H9 (cell line): ENCODE data around the gene CMTM4. TPM values are rescaled to one million over a fixed set of nuclear protein-coding genes. Genes with fewer than 3 reads are reported as not detected.

Experiments
- DNase-seq: peaks from one replicate; pipeline ENCODE4 v3.0.0-alpha.2; 2017
- H2AFZ ChIP-seq: one replicate; pipeline ENCODE4 v1.6.1; 2013; ENCODE audit warnings: mild to moderate bottlenecking, low read length, control low read depth, moderate library complexity
- H2AK5ac ChIP-seq: 2 replicates; pipeline ENCODE4 v1.6.1; 2013; ENCODE audit warnings: low read length, control low read depth, mixed read lengths; ENCODE audit not compliant: insufficient read length
- H2BK120ac ChIP-seq: one replicate; pipeline ENCODE4 v1.6.1; 2013; ENCODE audit warnings: low read depth, mild to moderate bottlenecking, low read length, control low read depth, inconsistent platforms; ENCODE audit not compliant: poor library complexity, severe bottlenecking
- H2BK12ac ChIP-seq: 2 replicates; pipeline ENCODE4 v1.6.1; 2013; ENCODE audit warnings: low read length, control low read depth, mixed read lengths, low read depth; ENCODE audit not compliant: insufficient read length
- H2BK15ac ChIP-seq: 2 replicates; pipeline ENCODE4 v1.6.1; 2013; ENCODE audit warnings: low read depth, low read length, control low read depth
- H2BK20ac ChIP-seq: one replicate; pipeline ENCODE4 v1.6.1; 2013; ENCODE audit warnings: low read depth, mild to moderate bottlenecking, low read length, control low read depth, inconsistent platforms; ENCODE audit not compliant: poor library complexity, severe bottlenecking
- H2BK5ac ChIP-seq: 2 replicates; pipeline ENCODE4 v1.6.1; 2013; ENCODE audit warnings: low read length, control low read depth, mixed read lengths; ENCODE audit not compliant: insufficient read length
- H3K14ac ChIP-seq: 2 replicates; pipeline ENCODE4 v1.6.1; 2013; ENCODE audit warnings: low read length, control low read depth; ENCODE audit not compliant: insufficient read depth
- H3K18ac ChIP-seq: 2 replicates; pipeline ENCODE4 v1.6.1; 2013; ENCODE audit warnings: low read depth, mild to moderate bottlenecking, mixed read lengths, low read length, control low read depth; ENCODE audit not compliant: insufficient read length
- H3K23ac ChIP-seq: 2 replicates; pipeline ENCODE4 v1.6.1; 2013; ENCODE audit warnings: low read length, control low read depth, mixed read lengths, low read depth; ENCODE audit not compliant: insufficient read length
- H3K23me2 ChIP-seq: 2 replicates; pipeline ENCODE4 v1.6.1; 2013; ENCODE audit warnings: low read depth, mild to moderate bottlenecking, mixed read lengths, low read length, control low read depth; ENCODE audit not compliant: insufficient read length, poor library complexity, severe bottlenecking
- H3K27ac ChIP-seq: 2 replicates; pipeline ENCODE4 v1.5.1; 2013; ENCODE audit warnings: low read length, control low read depth, mixed read lengths, low read depth; ENCODE audit not compliant: insufficient read length
- H3K27me3 ChIP-seq: 2 replicates; pipeline ENCODE4 v1.6.1; 2013; ENCODE audit warnings: low read length, control low read depth, inconsistent platforms; ENCODE audit not compliant: insufficient read depth
- H3K4ac ChIP-seq: 2 replicates; pipeline ENCODE4 v1.6.1; 2013; ENCODE audit warnings: low read depth, mild to moderate bottlenecking, control low read depth, inconsistent platforms, low read length, moderate library complexity
- H3K4me1 ChIP-seq: 2 replicates; pipeline ENCODE4 v1.6.1; 2013; ENCODE audit warnings: low read length, control low read depth, inconsistent platforms; ENCODE audit not compliant: insufficient read depth
- H3K4me2 ChIP-seq: 2 replicates; pipeline ENCODE4 v1.6.1; 2013; ENCODE audit warnings: low read length, control low read depth, mixed read lengths; ENCODE audit not compliant: insufficient read length, insufficient read depth
- H3K56ac ChIP-seq: 2 replicates; pipeline ENCODE4 v1.6.1; 2013; ENCODE audit warnings: low read depth, mild to moderate bottlenecking, mixed read lengths, low read length, control low read depth; ENCODE audit not compliant: insufficient read length
- H3K79me1 ChIP-seq: 2 replicates; pipeline ENCODE4 v1.6.1; 2013; ENCODE audit warnings: low read depth, mild to moderate bottlenecking, moderate library complexity, low read length, control low read depth, inconsistent platforms; ENCODE audit not compliant: insufficient read depth, poor library complexity, severe bottlenecking
- H3K79me2 ChIP-seq: 2 replicates; pipeline ENCODE4 v1.6.1; 2013; ENCODE audit warnings: low read length, control low read depth, inconsistent platforms; ENCODE audit not compliant: insufficient read depth
- H3K9ac ChIP-seq: 2 replicates; pipeline ENCODE4 v1.6.1; 2013; ENCODE audit warnings: low read length, control low read depth, mixed read lengths; ENCODE audit not compliant: insufficient read length; ENCODE audit errors: extremely low read depth
- H3K9me3 ChIP-seq: one replicate; pipeline ENCODE4 v1.6.1; 2013; ENCODE audit warnings: low read depth, low read length, inconsistent platforms; ENCODE audit not compliant: control insufficient read depth
- H3T11ph ChIP-seq: one replicate; pipeline ENCODE4 v1.6.1; 2013; ENCODE audit warnings: mild to moderate bottlenecking, low read length, control low read depth, inconsistent platforms
- H4K20me1 ChIP-seq: one replicate; pipeline ENCODE4 v1.6.1; 2013; ENCODE audit not compliant: control insufficient read depth, insufficient read length, insufficient read depth
- H4K5ac ChIP-seq: 2 replicates; pipeline ENCODE4 v1.6.1; 2013; ENCODE audit warnings: low read depth, mild to moderate bottlenecking, mixed read lengths, low read length, control low read depth; ENCODE audit not compliant: insufficient read length
- H4K8ac ChIP-seq: replicated peaks from 2 replicates; pipeline ENCODE4 v1.6.1; 2013; ENCODE audit warnings: low read length, control low read depth, mixed read lengths, low read depth; ENCODE audit not compliant: insufficient read length
- H4K91ac ChIP-seq: 2 replicates; pipeline ENCODE4 v1.6.1; 2013; ENCODE audit warnings: low read depth, mild to moderate bottlenecking, moderate library complexity, mixed read lengths, low read length, control low read depth; ENCODE audit not compliant: insufficient read length
- H3K27ac Mint-ChIP-seq, 3 experiments: 2 replicates in 2 of 3; 3 replicates in 1 of 3; pipeline ENCODE4 v1.8.0; 2020 to 2021; ENCODE audit warnings: mixed read lengths in 3 of 3, mild to moderate bottlenecking in 1 of 3, moderate library complexity in 1 of 3
- H3K27me3 Mint-ChIP-seq: 2 replicates; pipeline ENCODE4 v1.8.0; 2021; ENCODE audit warnings: low read depth, mild to moderate bottlenecking, moderate library complexity, mixed read lengths
- H3K36me3 Mint-ChIP-seq, 3 experiments: 2 replicates in 2 of 3; 3 replicates in 1 of 3; pipeline ENCODE4 v1.8.0; 2020 to 2021; ENCODE audit warnings: low read depth in 3 of 3, mixed read lengths in 3 of 3; ENCODE audit not compliant: insufficient read depth in 1 of 3
- H3K4me1 Mint-ChIP-seq, 2 experiments: 2 replicates each; pipeline ENCODE4 v1.8.0; 2020; ENCODE audit warnings: mixed read lengths in 2 of 2
- H3K4me3 Mint-ChIP-seq, 2 experiments: 2 replicates in 1 of 2; 3 replicates in 1 of 2; pipeline ENCODE4 v1.8.0; 2020 to 2021; ENCODE audit warnings: mild to moderate bottlenecking in 2 of 2, mixed read lengths in 2 of 2, moderate library complexity in 1 of 2
- H3K9me3 Mint-ChIP-seq, 2 experiments: 2 replicates in 1 of 2; 3 replicates in 1 of 2; pipeline ENCODE4 v1.8.0; 2020; ENCODE audit warnings: mild to moderate bottlenecking in 2 of 2, mixed read lengths in 2 of 2, moderate library complexity in 1 of 2
- CTCF ChIP-seq: fragments of 200-600 bp; sonication (generic); conservative IDR thresholded peaks from 3 replicates; pipeline ENCODE4 v1.8.0; 2021; ENCODE audit warnings: antibody characterized with exemption, mild to moderate bottlenecking
- WGBS: extraction: QIAGEN DNeasy Blood & Tissue Kit; methylation state at CpG from one replicate; pipeline ENCODE4 v1.1.7; 2013; ENCODE audit warnings: missing lambda C conversion rate, low lambda C conversion rate, mixed read lengths; ENCODE audit not compliant: insufficient read length; ENCODE audit errors: extremely low coverage; 5-methylcytosine and 5-hydroxymethylcytosine counted together
- total RNA-seq: library from RNA; stranded (reverse); gene quantifications from 2 replicates; pipeline ENCODE4 v1.2.1, GENCODE V29; 2021

CMTM4 gene
- total RNA-seq, 1 experiment from 2014 or later = 40.5 TPM

- no peak for DNase-seq
- Histone ChIP-seq H3K79me2 (no peaks in the 10 kb centered on the region), H3K14ac (no peak overlapping the region)
Observed at GRCh38 chr16:66609139-66609510, 87.4 kb downstream of the CMTM4 start.

More at GRCh38 chr16:66609139-66609510, 87.4 kb downstream of the CMTM4 start:
- H3K9me3 ChIP-seq = no peaks in the 10 kb centered on the region
- no peak overlapping the region for H3K4me2 ChIP-seq
- TF ChIP-seq CTCF = no peak
- Mint-ChIP-seq H3K36me3 (peaks cover 28 to 54% (median 45%) of the 10 kb centered on the region in 3 experiments; a peak in 6 of 7 replicates), H3K27me3 (peaks cover 2% of the 10 kb centered on the region), H3K27ac (no peak overlapping the region), H3K9me3 (no peaks in the 10 kb centered on the region; a peak in 1 of 5 replicates), H3K4me3 (no peak overlapping the region), H3K4me1 (peaks cover 15 to 27% of the 10 kb centered on the region in 2 experiments)
- no peak overlapping the region for H2BK12ac ChIP-seq
- no peak overlapping the region for H3K27ac ChIP-seq
- H3K56ac ChIP-seq = no peak overlapping the region
- H3K4me1 ChIP-seq = no peaks in the 10 kb centered on the region
- no peak overlapping the region for H2AK5ac ChIP-seq
- H2AFZ ChIP-seq = no peak overlapping the region
- no peaks in the 10 kb centered on the region for H3K79me1 ChIP-seq
- no peak overlapping the region for H3K4ac ChIP-seq
- H3K18ac ChIP-seq = no peak overlapping the region
- no peaks in the 10 kb centered on the region for H4K20me1 ChIP-seq
- no peak overlapping the region for H3K9ac ChIP-seq
- no peak overlapping the region for H2BK120ac ChIP-seq
- no peak overlapping the region for H2BK20ac ChIP-seq
- H4K5ac ChIP-seq = no peak overlapping the region
- H3K27me3 ChIP-seq = no peaks in the 10 kb centered on the region
- H3K23me2 ChIP-seq = peaks cover 5% of the 10 kb centered on the region
- no peak overlapping the region for H2BK5ac ChIP-seq
- no peak overlapping the region for H4K91ac ChIP-seq
- no peak overlapping the region for H4K8ac ChIP-seq
- WGBS = no CpG with 5 or more reads among the region's 12 CpGs
- no peak overlapping the region for H3T11ph ChIP-seq
- no peak overlapping the region for H2BK15ac ChIP-seq
- no peak overlapping the region for H3K23ac ChIP-seq
